ENCODE results near the gene RPP40.
"Not testable (repeated sequence)": the region's sequence is repeated elsewhere in the genome, so short reads cannot be mapped to it uniquely, and the experiment has no call there.

Gene RPP40, protein sequence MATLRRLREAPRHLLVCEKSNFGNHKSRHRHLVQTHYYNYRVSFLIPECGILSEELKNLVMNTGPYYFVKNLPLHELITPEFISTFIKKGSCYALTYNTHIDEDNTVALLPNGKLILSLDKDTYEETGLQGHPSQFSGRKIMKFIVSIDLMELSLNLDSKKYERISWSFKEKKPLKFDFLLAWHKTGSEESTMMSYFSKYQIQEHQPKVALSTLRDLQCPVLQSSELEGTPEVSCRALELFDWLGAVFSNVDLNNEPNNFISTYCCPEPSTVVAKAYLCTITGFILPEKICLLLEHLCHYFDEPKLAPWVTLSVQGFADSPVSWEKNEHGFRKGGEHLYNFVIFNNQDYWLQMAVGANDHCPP

DNA sequence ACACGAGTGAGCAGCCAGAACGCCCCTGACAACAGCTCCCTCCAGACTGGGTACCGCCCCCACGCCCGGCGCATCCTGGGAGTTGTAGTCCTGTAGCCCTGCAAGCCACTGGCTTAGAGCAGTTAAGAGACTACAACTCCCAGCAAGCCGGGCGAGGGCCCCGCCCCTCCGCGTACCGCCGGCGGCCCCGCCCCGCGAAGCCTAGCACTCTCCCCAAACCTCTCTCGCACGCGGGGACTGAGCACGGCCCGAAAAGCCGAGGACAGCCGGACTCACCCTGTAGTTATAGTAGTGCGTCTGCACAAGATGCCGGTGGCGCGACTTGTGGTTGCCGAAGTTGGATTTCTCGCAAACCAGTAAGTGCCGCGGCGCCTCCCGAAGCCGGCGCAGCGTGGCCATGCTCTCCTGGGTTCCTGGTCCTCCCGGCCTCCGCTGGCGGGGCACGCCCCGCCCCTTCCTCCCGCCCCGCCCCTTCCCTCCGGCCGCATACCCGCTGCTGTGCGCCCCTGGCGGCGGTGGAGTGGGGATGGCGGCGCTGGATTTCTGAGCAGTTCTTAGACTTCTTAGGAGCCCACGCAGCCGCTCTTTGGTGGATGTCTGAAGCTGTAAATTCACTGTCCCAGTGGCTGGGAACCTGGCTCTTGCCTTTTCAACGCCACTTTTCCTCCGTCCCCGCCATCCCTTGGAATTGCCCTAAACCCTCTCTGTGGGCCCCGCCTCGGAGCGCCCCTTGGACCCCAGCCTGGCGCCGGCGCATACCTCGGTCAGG, at the start of gene RPP40:
TSS of gene RPP40 (minus strand) at position 434 of the 769 bp plus-strand sequence. CDS start at position 399, 35 bp downstream.
- DNase-seq = peak; percentile 99

DNA sequence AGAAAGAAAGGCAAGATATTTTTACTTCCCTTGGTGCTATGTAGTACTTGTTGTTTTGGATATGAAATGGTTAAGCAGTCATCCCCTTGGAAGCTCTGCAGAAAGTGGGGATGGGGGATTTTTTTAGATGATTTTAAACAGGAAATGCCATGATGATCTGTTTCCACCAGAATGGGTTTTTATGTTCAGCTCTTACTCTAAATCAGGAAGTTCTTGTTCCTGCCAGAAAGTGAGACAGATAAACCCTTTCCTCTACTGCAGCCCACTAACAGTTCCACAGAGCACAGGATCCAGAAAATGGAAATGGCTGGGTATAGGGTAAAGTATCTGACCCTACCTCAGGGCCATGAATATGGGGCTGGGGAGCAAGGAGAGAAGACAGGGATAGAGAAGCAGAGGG, 49.2 kb upstream of the RPP40 start:
- DNase-seq = no peak

DNA sequence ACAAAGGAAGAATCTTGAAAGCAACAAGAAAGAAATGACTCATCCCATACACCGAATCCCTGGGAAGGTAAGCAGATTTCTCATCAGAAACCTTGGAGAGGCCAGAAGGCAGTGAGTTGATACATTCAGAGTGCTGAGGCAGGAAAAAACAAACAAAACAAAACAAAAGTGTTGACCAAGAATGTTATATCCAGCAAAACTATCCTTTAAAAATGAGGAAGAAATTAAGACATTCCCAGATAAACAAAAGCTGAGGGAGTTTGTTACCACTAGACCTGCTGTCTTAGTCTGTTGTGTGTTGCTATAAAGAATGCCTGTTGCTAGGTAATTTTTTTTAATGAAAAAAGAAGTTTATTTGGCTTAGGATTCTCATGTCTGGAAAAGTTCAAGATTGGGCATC, 47.6 kb upstream of the RPP40 start:
- no peak for DNase-seq

DNA sequence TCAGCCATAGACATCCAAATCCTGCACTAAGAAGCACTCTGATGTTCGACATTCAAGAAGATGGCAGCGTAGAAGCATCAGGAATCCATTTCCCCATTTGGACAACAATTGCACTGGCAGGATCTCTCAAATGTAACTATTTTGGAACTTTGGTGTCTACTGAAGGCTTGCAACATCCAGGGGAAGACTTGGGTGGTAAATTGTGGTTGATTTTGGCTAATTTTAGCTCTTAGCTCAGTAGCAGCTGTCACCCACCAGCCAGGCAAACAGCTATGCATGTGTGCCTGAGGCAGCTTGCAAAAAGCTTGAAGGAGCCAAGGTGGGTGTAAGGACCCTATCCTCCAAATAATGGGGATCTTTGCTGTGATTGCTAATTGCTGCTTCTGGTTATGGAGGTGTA, 46.2 kb upstream of the RPP40 start:
- no peak for DNase-seq

DNA sequence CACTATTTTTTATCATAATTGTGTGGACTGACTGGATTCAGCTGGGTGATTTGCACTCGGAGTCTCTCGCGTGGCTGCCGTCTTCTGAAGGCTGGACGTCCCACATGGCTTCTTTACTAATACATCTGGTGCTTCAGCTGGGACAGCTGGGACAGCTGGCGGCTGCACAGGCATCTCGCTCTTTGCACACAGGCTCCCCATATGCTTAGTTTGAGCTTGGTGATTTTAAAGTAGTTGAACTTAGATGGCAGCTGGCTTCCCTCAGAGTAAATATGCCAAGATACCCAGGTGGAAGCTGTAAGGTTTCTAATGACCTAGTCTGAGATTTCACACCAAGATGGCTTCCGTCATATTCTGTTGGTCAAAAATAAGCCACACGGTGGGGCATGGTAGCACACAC, 42.6 kb upstream of the RPP40 start:
- DNase-seq = no peak

DNA sequence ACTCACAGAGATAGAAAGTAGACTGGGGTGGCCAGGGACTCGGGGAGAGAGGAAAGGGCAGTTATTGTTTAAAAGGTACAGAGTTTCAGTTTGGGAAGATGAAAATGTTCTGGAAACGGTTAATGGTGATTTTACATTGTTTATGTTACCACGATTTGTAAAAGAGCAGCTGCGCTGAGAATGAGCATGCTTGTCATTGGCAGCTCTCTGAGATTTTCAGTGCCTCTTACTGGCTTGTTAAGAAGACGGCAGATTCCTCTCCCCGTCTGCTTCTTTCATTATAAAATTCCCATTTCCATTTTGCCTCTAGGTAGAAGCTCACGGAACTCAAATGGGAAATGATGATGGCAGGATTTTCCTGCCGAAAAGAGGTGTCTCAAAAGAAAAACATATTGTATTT, 41.6 kb upstream of the RPP40 start:
- no peak for DNase-seq

DNA sequence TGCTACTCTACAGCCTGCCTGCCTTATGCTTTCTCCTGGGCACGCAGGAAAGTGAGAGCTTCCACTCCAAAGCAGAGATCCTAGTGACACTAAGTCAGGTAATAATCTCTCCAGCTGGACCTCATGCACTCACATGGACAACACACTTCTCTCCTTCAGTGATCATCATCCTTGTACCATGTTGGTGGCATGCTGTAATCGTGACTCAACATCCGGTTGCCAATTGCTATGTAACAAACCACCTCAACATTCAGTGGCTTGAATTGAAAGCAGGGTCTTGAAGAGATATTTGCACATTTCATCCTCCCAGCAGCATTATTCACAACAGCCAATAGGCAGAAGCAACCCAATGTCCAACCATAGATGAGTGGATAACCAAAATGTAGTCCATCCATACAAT, 41.0 kb upstream of the RPP40 start:
- DNase-seq = no peak

DNA sequence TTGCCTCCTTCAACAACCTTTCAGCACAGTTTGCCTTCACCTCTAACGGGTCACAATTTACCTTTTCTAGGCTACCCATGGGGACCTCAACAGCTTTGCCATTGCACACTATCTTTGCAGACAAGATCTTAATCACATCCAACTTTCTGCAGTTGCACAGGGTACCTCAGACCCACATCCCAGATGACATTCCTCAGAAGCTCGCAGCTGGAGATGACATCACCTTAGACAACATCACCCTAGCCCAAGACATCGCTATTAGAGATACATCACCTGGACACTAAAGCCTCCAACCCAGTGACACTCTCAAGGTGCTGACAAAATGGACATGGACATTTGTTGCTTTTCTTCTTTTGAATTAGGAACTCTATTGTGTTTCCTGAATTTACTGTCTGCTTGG, 38.6 kb upstream of the RPP40 start:
- no peak for DNase-seq

DNA sequence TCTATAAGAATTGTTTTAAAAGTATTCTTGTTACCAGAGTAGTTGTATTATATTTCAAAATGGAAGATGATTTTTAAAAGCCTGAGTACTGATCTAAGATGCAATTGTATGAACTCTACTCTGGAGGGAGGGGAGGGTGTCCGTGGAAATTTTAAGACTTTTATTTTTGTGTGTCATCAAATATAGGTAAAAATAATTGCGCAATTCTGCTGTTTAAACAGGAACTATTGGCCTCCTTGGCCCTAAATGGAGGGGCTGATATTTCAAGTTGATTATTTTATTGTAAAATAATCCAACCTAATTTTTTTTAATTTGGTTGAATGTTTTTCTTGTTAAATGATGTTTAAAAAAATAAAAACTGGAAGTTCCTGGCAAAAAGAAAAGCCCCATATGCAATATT, 38.1 kb upstream of the RPP40 start:
- no peak for DNase-seq

DNA sequence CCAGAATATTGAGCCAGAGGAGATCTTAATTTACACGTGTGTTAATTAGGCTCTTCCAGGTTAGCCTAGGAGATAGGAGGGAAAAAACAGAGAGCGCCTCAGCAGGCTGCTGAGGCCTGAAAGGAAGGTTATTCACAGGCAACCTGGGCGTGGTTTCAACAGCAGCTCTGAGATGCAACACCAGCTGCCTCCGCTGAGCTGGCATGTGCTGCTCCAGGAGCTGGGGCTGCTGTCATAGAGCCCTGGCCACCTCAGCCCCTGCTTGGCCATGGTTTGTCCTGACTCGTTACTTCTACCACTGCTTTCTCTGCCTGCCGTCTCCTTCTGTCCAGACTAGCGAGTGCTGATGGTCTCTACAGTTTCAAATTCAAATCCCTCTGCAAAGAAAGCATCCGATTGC, 32.4 kb upstream of the RPP40 start:
- no peak for DNase-seq

DNA sequence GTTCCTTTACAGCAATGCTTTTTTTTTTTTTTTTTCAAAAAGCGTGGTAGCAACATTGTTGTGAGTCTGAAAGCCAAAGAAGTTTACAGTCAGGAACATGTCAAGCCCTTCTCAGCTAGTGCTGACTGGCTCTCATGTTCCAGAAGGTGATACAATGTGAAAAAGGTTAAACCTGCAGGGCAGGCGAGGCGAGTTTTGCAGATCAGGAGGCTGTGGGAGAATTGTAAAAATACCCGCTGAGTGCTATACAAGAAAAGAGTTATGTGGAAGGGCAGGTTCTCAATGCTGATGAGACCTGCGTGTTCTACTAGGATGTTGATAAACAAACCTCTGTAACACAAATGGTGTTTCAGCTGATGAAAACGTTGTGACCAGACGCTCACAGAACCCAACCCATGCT, 30.9 kb upstream of the RPP40 start:
- no peak for DNase-seq

DNA sequence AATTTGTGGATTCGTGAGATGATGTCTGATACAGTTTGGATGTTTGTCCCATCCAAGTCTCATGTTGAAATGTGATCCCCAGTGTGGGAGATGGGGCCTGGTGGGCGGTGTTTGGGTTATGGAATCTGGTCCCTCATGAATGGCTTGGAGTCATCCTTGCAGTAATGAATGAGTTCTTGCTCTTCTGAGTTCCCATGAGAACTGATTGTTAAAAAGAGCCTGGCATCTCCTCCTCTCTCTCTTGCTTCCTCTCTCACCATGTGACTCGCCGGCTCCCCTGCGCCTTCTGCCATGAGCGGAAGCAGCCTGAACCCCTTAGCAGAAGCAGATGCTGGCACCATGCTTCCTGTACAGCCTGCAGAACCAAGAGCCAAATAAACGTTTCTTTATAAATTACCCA, 30.5 kb upstream of the RPP40 start:
- DNase-seq = no peak

DNA sequence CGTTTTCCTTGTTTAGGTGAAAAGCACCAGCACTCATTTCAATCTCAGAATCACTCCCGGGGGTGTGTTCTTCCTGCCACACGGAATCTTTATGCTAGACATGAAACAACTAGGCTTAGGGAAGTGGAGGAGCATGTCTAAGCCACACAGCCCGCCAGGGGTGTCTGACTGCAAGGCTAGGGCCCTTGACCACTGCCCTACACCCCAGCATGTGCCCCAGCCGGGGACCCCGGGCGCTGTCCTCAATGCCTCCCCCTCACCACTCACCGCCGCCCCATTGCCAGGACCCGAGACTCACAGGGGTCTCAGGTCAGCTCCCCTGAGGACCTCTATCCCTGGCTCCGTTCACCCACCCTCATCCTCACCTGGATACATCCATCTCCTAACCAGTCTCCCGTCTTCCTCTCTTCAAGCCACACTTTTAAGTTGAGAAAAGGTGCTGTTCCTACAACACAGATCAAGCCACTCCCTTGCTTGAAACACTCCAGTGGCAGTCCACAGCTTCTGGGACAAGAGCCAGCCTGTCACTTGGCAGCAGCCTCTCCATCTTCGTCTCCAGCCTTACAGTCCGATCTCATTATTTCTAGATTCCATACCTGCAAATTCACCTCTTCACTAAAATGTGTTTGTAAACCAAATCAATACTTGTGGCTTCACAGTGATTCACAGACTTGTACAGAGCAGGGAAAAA, 29.5 kb upstream of the RPP40 start:
- not testable (repeated sequence) for DNase-seq

DNA sequence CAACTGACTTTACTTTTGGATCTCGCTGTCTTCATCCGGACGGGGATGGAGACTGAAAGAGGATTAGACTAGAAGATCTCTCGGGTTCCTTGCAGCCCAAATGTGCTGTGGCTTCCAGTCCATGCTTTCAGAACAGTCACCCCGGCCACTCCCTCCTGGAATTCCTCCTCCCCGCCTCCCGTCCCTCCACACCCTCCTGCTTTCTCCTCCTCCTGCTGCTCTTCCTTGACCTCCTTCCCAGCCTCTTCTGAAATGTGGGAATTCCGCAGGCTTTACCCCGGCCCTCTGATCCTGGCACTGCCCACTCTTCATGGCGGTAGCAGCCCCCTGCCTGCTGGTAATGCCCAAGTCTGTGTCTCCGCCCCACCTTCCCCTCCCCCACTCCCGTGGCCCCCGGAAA, 28.9 kb upstream of the RPP40 start:
- DNase-seq = not testable (repeated sequence)

DNA sequence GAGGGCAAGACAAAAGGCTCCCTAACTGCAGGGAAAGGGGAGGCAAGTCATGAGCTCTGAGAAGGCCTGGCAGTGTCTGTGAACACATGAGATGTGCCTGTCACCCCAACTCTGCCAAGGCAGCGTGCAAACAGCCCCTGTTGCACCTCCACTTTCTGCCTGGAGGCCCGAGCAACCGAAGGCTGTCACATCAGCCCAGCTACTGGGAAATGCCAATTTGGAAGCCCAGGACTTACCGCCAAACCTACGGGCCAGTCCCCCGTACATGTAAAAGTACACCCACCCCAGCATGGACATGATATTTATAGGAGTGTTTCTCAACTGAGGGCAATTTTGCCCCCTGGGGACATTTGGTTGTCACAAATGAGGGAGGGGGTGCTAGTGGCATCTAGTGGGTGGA, 27.3 kb upstream of the RPP40 start:
- DNase-seq = no peak

DNA sequence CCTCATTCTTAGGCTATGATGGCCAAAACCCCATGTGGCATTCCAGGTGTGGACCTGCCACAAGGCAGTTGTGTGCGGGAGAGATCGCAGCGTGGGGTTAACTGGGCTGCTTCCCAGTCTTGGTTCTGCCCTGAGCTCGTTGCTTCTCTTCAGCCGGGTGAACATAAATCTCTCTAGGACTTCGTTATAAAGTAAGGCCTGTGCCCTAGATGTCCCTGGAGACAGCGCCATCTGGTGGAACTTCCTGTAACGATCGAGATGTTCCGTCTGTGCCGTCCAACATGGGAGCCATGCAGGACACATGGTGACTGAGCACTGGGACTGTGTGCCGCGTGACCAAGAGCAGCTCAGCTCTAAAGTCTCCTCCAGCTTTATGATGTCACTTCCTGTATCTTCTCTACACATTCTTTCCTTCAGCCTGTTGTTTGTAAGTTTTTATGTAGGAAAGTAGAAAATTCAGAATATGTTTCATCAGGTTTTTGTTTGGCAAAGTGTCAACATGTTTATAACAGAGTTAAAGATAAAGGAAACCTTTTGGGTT, 26.8 kb upstream of the RPP40 start:
- peak; percentile 59 for DNase-seq

DNA sequence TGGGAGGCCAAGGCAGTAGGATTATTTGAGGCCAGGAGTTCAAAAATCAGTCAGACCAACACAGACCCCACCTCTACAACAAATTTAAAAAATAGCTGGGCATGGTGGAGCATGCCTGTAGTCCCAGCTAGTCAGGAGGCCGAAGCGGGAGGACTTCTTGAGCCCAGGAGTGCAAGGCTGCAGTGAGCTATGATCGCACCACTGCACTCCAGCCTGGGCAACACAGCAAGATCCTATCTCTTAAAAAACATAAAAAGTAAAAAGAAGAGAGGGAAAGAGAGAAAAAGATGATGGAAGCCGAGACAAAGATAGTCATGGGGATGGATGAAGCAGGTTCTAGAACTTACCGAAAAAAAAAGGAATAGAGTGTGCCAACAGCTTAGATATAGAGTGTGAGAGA, 25.8 kb upstream of the RPP40 start:
- no peak for DNase-seq

DNA sequence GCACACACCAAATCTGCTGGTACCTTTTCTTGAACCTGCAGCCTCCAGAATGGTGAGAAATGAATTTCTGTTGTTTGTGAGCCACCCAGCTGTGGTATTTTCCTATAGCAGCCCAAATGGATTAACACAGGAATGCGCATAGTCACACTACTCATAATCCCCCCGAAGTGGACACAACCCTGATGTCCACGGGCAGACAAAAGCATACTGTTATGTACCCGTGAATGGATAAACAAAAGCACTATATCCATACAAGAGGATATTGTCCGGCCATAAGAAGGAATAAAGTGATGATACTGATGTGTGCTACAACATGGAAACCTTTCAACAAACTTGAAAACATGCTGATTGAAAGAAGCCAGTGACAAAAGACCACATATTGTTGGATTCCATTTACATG, 25.1 kb upstream of the RPP40 start:
- no peak for DNase-seq

DNA sequence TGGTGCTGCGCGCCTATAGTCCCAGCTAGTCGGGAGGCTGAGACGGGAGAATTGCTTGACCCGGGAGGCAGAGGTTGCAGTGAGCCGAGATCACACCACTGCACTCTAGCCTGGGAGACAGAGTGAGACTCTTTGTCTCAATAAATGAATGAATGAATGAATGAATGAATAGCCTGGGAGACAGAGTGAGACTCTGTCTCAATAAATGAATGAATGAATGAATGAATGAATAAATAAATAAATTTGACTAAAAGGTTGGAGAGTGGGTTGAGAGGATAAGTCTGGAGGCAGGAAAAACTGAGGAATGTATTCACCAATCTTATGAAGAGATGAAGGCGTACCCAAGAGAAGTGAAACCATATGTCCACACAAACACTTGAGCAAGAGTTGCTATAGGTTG, 24.5 kb upstream of the RPP40 start:
- no peak for DNase-seq

DNA sequence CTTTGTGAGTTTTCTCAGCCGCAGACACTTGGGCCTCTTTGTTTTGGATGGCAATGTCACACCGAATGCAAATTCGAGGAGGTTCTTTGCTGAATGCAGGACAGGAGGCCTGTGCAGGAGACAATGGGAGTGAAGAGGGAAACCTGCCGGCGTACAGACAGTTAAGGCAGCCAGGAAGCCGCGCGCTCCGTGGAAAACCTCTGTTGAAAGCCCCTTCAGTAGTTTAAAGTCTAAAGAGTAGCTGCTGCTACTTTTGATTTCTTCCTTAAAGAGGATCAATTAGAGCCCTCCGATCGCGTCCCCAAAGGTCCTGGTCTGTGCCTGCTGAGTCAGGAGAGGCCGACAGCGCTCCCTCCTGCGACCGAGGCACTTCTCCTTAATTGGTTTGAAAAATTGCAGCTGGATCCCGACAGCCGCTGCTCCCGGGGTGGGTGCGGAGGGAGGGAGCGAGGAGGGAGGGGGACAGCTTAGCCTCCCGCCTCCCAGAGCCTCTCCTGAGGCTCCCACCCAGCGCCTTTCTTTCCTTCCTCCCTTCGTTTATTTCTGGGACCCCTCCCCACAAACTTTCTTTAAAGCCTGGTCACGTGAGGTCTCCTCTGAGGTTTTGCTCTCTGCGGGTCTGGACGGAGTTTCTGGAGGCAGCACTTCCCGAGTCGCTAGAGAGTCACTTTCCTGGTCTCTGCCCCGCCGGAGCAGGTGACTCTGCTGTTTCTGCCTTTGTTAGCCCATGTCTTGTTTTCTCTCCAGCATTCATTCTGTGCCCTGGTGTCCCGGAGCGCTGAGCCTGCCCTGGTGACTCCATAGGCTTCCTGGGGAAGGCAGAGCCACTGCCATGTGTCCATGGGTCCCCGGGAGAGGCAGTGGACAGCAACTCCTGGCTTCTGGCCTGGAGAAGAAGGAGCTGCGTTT, 22.3 kb upstream of the RPP40 start:
- DNase-seq = no peak

DNA sequence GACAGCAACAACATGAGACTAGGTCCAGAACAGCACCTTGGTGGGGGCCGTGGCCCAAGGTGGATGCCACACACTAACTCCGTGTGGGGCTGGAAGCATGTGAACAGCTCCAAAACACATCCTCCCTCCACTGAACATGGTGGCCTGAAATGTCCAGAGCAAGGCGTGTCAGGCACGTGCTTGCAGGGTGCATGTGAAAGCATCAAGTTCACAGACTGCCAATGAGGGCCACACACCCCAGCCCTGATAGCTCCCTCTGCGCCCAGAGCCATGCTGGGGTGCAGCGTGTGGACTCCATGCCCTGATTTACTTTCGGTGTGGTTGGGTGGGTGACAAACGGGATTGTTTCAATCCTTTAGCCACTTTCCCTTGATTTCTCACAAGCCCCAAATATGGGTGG, 20.1 kb upstream of the RPP40 start:
- DNase-seq = no peak

DNA sequence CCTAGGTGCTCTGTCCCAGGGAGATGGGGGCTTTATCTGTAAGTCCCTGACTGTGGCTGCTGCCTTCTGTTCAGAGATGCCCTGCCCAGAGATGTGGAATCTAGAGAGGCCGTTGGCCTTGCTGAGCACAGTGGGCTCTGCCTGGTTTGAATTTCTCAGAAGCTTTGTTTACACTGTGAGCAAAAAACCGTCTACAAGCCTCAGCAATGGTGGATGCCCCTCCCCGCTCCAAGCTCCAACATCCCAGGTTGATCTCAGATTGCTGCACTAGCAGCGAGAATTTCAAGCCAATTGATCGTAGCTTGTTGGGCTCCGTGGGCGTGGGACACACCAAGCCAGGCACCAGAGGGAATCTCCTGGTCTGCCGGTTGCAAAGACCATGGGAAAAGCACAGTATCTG, 16.3 kb upstream of the RPP40 start:
- no peak for DNase-seq

Measured in activated T-cell treated with anti-CD3 and anti-CD28 coated beads for 4 hours (primary cell).